Medulla oblongata (tissue), 1 donor: ENCODE data around the gene GP1BB.

ENCODE experiments used
- DNase-seq: peaks from one replicate; pipeline ENCODE4 v3.0.0-alpha.2; 2015; ENCODE audit errors: extremely low spot score

GP1BB gene

GRCh38 chr22:19727310-19728150 lies 4.2 kb downstream of the GP1BB start:
- DNase-seq = no peak

GRCh38 chr22:19728271-19728670 lies 4.9 kb downstream of the GP1BB start:
- DNase-seq = no peak

GRCh38 chr22:19728836-19729235 lies 5.5 kb downstream of the GP1BB start:
- DNase-seq = no peak

- DNase-seq = no peak
Measured at GRCh38 chr22:19729507-19729906, 6.2 kb downstream of the GP1BB start.

- no peak for DNase-seq
Measured at GRCh38 chr22:19730198-19730597, 6.9 kb downstream of the GP1BB start.

- peak; percentile 84 for DNase-seq
Measured at GRCh38 chr22:19730655-19731360, 7.5 kb downstream of the GP1BB start.

GRCh38 chr22:19731361-19732135 lies 8.2 kb downstream of the GP1BB start:
- no peak for DNase-seq

- no peak for DNase-seq
Measured at GRCh38 chr22:19732403-19733113, 9.2 kb downstream of the GP1BB start.

GRCh38 chr22:19733755-19734154 lies 10.4 kb downstream of the GP1BB start:
- no peak for DNase-seq

GRCh38 chr22:19734163-19734562 lies 10.8 kb downstream of the GP1BB start:
- no peak for DNase-seq

- no peak for DNase-seq
Measured at GRCh38 chr22:19734837-19735382, 11.6 kb downstream of the GP1BB start.

GRCh38 chr22:19735665-19736510 lies 12.5 kb downstream of the GP1BB start:
- no peak for DNase-seq

GRCh38 chr22:19737846-19738663 lies 14.7 kb downstream of the GP1BB start:
- no peak for DNase-seq

GRCh38 chr22:19738664-19739447 lies 15.5 kb downstream of the GP1BB start:
- no peak for DNase-seq

- no peak for DNase-seq
Measured at GRCh38 chr22:19739448-19739895, 16.1 kb downstream of the GP1BB start.

GRCh38 chr22:19739911-19740449 lies 16.6 kb downstream of the GP1BB start:
- no peak for DNase-seq

- no peak for DNase-seq
Measured at GRCh38 chr22:19740586-19740985, 17.2 kb downstream of the GP1BB start.

- no peak for DNase-seq
Measured at GRCh38 chr22:19741053-19741452, 17.7 kb downstream of the GP1BB start.
